ENCODE measurements around the gene MYBPC2.
"Not testable (repeated sequence)": the region's sequence is repeated elsewhere in the genome, so short reads cannot be mapped to it uniquely, and the experiment has no call there.

Gene MYBPC2

DNA sequence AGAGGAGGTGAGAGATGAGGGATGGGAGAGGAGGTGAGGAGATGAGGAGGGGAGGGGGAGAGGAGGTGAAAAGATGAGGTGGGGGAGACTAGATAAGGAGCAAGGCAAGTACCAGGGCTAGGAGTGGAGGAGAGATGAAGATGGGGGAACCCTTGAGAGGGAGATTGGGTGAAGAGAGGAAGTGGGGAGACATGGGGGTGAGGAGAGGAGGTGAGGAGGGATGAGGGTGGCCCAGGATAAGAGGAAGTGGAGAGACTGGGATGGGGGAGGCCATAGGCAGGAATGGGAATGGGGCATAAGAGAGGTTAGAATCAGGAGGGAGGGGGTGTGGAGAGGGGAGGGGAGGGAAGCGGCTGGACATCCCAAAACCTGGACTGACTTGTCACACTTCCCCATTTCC, 26.9 kb downstream of the MYBPC2 start:
- DNase-seq (ENCODE audit: low read depth in 2 of 2) = no peak

GRCh38 chr19:50460161-50460765, 27.6 kb downstream of the MYBPC2 start:
- DNase-seq (ENCODE audit: low read depth in 2 of 2) = no peak

DNA sequence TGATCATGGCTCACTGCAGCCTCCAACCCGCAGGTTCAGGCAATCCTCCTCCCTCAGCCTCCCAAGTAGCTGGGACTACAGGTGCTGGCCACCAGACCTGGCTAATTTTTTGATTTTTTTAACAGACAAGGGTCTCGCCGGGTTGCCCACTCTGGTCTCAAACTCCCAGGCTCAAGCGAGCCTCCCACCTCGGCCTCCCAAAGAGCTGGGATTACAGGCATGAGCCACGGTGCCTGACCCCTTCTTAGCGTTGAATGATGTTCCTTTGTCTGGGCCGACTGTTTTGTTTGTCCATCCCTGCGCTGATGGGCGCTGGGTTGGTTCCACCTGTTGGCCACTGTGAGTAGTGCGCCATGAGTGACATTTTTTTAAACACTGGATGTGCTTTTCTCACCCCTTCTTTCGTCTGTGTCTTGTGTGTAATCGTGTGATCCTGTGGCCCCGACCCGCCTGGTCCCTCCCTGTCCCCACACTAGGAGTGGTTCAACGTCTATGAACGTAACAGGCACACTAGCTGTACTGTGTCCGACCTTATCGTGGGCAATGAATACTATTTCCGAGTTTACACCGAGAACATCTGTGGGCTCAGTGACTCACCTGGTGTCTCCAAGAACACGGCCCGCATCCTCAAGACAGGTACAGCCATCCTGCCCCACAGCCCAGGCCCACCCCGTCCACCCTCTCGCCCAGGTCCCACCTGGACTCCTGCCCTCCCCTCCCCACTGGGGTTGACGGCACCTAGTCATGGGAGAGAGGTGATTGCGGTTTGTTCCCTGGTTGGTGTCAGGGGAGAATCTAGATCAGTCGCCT, 28.6 kb downstream of the MYBPC2 start:
- peak; percentile 44 to 55 for DNase-seq (ENCODE audit: low read depth in 2 of 2)

GRCh38 chr19:50462970-50463369, 30.3 kb downstream of the MYBPC2 start:
- DNase-seq (ENCODE audit: low read depth in 2 of 2) = no peak

GRCh38 chr19:50464348-50464747, 31.7 kb downstream of the MYBPC2 start:
- no peak for DNase-seq (ENCODE audit: low read depth in 2 of 2)

GRCh38 chr19:50465000-50465399, 32.3 kb downstream of the MYBPC2 start:
- no peak for DNase-seq (ENCODE audit: low read depth in 2 of 2)

GRCh38 chr19:50465986-50466705, 33.5 kb downstream of the MYBPC2 start:
- no peak for DNase-seq (ENCODE audit: low read depth in 2 of 2)

DNA sequence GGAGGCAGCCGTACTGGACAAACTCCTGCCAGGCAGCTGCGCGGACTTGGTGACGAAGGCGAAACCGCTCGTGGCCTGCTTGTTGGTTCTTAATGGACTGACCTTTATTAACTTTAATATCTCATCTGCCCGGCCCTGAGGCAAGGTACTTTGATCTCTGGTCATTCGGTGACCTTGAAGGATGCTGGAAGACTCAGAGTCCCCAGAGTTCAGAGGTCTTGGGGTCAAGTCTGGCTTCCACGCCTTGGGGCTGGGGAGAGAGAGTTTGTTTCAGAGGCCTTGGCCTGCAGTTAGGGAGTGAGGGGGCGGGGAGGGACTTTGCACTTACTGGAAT, 34.0 kb downstream of the MYBPC2 start:
- DNase-seq (ENCODE audit: low read depth in 2 of 2) = no peak

DNA sequence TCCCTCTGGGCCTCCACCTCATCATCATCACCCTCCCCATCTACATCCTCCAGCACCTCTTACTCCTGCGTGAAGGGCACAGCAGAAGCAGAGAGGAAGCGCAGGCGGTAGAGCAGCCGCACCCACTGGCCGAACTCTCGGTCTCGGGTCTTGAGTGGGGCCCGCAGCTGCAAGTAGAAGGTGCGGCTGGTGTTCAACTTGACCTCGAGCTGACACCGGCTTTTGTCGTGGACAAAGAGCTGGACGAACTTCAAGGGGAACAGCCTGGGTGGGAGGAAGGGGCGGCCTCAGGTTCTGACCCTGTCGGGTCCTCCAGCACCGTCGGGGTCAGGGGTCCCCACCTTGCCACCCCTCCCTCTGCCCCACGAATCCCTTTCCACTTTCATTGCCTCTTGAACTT, 34.9 kb downstream of the MYBPC2 start:
- no peak for DNase-seq (ENCODE audit: low read depth in 2 of 2)

DNA sequence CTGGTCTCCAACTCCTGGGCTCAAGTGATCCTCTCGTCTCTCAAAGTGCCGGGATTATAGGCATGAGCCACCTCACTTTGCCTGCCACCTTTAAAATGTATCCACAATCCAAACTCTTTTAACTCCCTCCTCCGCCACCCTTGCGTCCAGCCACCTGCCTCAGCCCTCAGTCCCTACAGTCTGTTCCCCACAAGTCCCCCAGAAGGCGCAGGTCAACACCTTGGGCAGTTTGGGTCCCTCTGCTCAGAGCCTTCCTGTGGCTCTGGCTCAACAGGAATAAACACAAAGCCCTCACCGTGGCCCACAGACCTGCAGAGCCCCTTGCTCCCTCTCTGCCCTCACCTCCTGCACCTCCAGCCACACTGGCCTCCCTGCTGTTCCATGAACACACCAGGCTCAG, 36.1 kb downstream of the MYBPC2 start:
- no peak for DNase-seq (ENCODE audit: low read depth in 2 of 2)

- not testable (repeated sequence) for DNase-seq (ENCODE audit: low read depth in 2 of 2)
These were observed 40.6 kb downstream of the MYBPC2 start for GRCh38 chr19:50473336-50473735.

DNA sequence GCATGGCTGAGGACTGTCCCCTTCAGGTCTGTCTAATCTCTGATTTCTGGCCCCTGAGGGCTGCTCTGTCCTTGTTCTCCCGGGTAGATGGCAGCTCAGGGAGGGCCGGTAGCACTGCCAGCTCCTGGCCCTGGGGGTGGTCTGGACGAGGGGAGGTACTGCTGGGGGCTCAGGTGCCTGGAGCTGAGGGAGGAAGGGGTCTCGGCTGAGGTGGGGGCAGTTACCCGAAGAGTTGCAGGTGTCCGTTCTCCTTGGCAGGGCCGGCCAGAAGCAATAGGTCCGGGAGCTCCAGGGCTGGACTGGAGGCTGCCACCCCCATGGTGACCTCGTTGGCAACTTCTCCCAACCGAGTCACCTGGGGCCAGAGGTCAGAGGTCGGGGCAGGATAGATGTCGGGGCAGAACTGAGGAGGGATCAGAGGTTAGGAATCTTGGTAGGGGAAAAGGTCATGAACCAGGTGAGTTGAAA, 42.4 kb downstream of the MYBPC2 start:
- no peak for DNase-seq (ENCODE audit: low read depth in 2 of 2)

DNA sequence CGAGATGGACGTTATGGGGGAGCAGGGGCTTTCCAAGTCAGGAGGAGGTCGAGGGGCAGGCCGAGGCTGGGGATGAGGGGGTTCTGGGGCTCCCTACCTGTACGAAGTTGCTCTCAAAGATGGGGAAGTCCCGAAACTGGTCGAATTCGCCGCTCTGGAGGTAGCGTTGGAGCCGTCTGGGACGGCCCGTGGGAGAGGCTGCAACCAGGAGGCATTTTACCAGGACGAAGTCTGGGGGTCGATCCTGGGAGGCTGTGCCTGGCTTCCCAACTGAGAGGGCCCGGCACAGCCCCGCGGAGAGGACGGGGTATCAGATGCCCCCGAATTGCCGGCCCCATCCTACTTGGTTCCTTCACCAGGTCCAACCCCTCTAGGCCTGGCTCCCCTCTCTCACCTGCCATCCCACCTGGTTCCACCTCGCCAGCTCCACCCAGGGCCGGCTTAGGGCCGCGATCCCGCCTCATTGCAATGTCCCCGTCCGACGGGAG, 43.1 kb downstream of the MYBPC2 start:
- no peak for DNase-seq (ENCODE audit: low read depth in 2 of 2)

- peak; percentile 82 to 91 for DNase-seq (ENCODE audit: low read depth in 2 of 2)
These were observed 43.7 kb downstream of the MYBPC2 start, which contains the start of the genes EMC10 and GARIN5A for GRCh38 chr19:50476224-50476906. Gene EMC10, plus strand, starts transcription at chr19:50476507. Its CDS starts 38 bp downstream, at chr19:50476545. Gene GARIN5A, minus strand, starts transcription at chr19:50476848. Its CDS starts 460 bp downstream, at chr19:50476388.

DNA sequence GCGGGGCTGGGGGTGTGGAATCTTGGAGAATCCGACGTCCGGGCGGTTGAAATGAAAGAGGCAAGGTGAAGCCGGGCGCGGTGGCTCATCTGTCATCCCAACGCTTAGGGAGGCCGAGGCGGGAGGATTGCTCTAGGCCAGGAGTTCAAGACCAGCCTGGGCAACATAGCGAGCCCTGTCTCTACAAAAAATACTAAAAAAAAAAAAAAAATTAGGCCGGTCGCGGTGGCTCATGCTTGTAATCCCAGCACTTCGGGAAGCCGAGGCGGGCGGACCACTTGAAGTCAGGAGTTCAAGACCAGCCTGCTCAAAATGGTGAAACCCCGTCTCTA, 44.2 kb downstream of the MYBPC2 start:
- DNase-seq (ENCODE audit: low read depth in 2 of 2) = no peak

DNA sequence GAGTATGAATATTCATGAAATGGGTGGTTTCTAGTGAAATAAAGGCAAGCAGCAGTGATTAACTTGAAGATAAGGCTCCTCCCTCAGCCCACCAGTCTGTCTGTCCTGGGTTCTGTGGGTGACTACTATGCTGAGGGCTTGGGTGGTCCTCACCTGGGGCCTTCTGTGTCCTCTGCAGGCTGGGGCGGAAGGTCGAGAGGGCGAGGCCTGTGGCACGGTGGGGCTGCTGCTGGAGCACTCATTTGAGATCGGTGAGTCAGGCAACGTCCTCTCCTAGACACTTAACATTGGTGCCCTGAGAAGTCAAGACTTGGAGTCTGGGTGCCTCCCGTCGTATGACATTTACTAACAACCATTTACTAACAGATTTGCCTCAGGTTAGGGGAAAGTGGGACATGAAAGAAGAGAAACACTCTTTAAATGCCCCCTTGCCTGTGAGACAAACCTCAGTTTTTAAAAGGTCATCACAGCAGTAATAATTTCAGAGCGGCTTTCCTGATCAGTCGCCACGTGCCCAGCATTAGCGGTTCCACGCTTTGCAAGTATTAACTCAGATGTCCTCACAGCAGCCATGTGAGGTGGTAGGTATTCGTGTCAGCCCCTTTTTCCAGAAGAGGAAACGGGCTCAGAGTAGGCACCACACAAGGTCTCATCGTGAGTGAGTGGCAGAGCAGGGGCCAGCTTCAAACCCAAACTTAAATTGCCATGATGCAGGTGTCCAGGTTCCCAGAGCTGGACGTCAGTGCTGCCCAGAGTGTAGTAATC, 45.2 kb downstream of the MYBPC2 start:
- DNase-seq (ENCODE audit: low read depth in 2 of 2) = no peak

GRCh38 chr19:50478901-50479715, 46.4 kb downstream of the MYBPC2 start:
- DNase-seq (ENCODE audit: low read depth in 2 of 2) = no peak

DNA sequence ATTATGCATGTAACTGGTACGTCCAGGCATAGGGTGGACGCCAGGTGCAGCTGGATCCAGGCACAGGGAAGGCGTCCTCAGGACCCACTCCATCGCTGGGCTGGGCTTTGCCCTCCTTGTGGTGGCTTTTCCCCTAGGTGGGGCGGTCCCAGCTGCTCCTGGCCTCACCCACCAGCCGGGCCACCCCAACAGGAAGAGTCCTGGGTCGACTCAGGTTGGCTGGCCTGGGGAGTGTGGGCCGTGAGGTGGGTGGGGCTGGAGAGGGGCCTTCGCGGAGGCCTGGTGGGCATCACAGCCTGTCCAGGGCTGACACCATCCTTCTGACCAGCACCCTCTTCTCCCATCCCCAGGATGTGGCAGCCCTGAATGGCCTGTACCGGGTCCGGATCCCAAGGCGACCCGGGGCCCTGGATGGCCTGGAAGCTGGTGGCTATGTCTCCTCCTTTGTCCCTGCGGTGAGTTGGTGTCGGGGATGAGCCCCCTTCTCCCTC, 47.1 kb downstream of the MYBPC2 start:
- no peak for DNase-seq (ENCODE audit: low read depth in 2 of 2)

GRCh38 chr19:50480281-50481111, 47.8 kb downstream of the MYBPC2 start:
- no peak for DNase-seq (ENCODE audit: low read depth in 2 of 2)

All from activated CD4-positive, alpha-beta T cell treated with anti-CD3 and anti-CD28 coated beads for 24 hours (primary cell).